ENCODE data around the gene PITPNM3.
"Not testable (repeated sequence)": the region's sequence is repeated elsewhere in the genome, so short reads cannot be mapped to it uniquely, and the experiment has no call there.

DNA sequence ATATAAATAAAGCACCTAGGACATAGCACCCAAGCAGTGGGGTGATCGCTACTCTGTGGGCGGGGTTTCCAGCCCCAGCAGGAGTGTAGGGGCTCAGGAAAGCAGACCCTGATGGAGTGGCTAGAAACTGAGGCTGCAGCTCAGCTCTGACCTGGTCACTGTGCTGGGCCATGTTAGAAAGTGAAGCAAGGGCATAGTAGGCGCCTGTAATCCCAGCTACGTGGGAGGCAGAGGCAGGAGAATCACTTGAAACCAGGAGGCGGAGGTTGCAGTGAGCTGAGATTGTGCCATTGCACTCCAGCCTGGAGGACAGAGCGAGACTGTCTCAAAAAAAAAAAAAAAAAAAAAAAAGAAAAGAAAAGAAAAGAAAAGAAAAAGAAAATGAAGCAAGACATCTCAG, 17.1 kb upstream of the PITPNM3 start:
- not testable (repeated sequence) for TF ChIP-seq POLR2A, POLR2AphosphoS5 (IDR thresholded peaks at IDR 0.05; ENCODE audit: low read depth, low read length)

Measured in GM12892 (cell line).